HepG2 (cell line): ENCODE results near the gene DDX20. TPM values are rescaled to one million over a fixed set of nuclear protein-coding genes. Genes with fewer than 3 reads are reported as not detected.

Experiments used
- CENPX ChIP-seq: sonication (generic); formaldehyde crosslinking; IDR thresholded peaks from 2 replicates; pipeline ENCODE4 v1.9.0; 2021; ENCODE audit warnings: mild to moderate bottlenecking, missing genetic modification reagents, moderate library complexity
- GTF2F1 ChIP-seq: fragments of 150-350 bp; IDR thresholded peaks from 2 replicates; pipeline ENCODE4 v1.6.1; 2014; ENCODE audit warnings: low read length
- HDAC6 ChIP-seq: fragments of 200-600 bp; sonication (generic); IDR thresholded peaks from 2 replicates; pipeline ENCODE4 v1.7.0; 2017; ENCODE audit warnings: mild to moderate bottlenecking, antibody characterized with exemption, low read length, low read depth
- HNRNPLL ChIP-seq: fragments of 200-400 bp; formaldehyde crosslinking; IDR thresholded peaks from 2 replicates; pipeline ENCODE4 v1.6.1; 2017; ENCODE audit warnings: mild to moderate bottlenecking, low read depth, low read length; ENCODE audit not compliant: poor library complexity, severe bottlenecking
- MAFF ChIP-seq: IDR thresholded peaks from 2 replicates; pipeline ENCODE4 v1.6.1; 2011; ENCODE audit warnings: low read depth, low read length, improper control_type of control experiment
- NRL ChIP-seq: sonication (generic); formaldehyde crosslinking; IDR thresholded peaks from 2 replicates; pipeline ENCODE4 v1.5.0; 2020; ENCODE audit warnings: missing genetic modification reagents, mild to moderate bottlenecking, moderate library complexity, borderline replicate concordance
- PHB2 ChIP-seq: fragments of 450-650 bp; IDR thresholded peaks from 2 replicates; pipeline ENCODE4 v1.6.1; 2018; ENCODE audit not compliant: partially characterized antibody
- RXRA ChIP-seq: sonication (generic); formaldehyde crosslinking; IDR thresholded peaks from 2 replicates; pipeline ENCODE4 v1.5.1; 2020; ENCODE audit warnings: missing genetic modification reagents
- SAFB2 ChIP-seq: sonication (generic); formaldehyde crosslinking; IDR thresholded peaks from 2 replicates; pipeline ENCODE4 v1.5.1; 2020; ENCODE audit warnings: missing genetic modification reagents, low read depth, mild to moderate bottlenecking, borderline replicate concordance
- TBX2 ChIP-seq: sonication (generic); formaldehyde crosslinking; IDR thresholded peaks from 2 replicates; pipeline ENCODE4 v1.5.0; 2020; ENCODE audit warnings: missing genetic modification reagents, mild to moderate bottlenecking, borderline replicate concordance
- TOE1 ChIP-seq: sonication (generic); formaldehyde crosslinking; IDR thresholded peaks from 2 replicates; pipeline ENCODE4 v1.4.0; 2020; ENCODE audit warnings: mild to moderate bottlenecking, missing genetic modification reagents
- ZBTB20 ChIP-seq: sonication (generic); formaldehyde crosslinking; IDR thresholded peaks from 2 replicates; pipeline ENCODE4 v1.8.1; 2023; ENCODE audit warnings: missing genetic modification reagents, low read depth, mild to moderate bottlenecking, borderline replicate concordance
- ZNF569 ChIP-seq: sonication (generic); formaldehyde crosslinking; IDR thresholded peaks from 2 replicates; pipeline ENCODE4 v1.5.0; 2020; ENCODE audit warnings: mild to moderate bottlenecking, missing genetic modification reagents, moderate library complexity, borderline replicate concordance
- ZNF605 ChIP-seq: sonication (generic); formaldehyde crosslinking; IDR thresholded peaks from 2 replicates; pipeline ENCODE4 v1.8.0; 2022; ENCODE audit warnings: mild to moderate bottlenecking, missing genetic modification reagents
- ZNF709 ChIP-seq: sonication (generic); formaldehyde crosslinking; IDR thresholded peaks from 2 replicates; pipeline ENCODE4 v1.5.0; 2020; ENCODE audit warnings: mild to moderate bottlenecking, missing genetic modification reagents
- polyA plus RNA-seq, 8 experiments: library from polyadenylated mRNA; depleted of rRNA in 3 of 8; stranded (reverse) in 7 of 8; unstranded in 1 of 8; fragments of >200 nt; fragmentation: Illumina TruSeq in 4 of 8; extraction: Trizol in 4 of 8; gene quantifications; 2 replicates each; pipeline versions ENCODE4 v1.2.1 to v1.2.3, GENCODE V29; 2011 to 2016; ENCODE audit warnings: low read depth in 4 of 8, missing spikeins in 1 of 8, mixed read lengths in 1 of 8; ENCODE audit not compliant: insufficient read depth in 1 of 8
- total RNA-seq, 5 experiments: library from RNA; depleted of rRNA; stranded (reverse); fragments of >200 nt; fragmentation: Illumina TruSeq; extraction: Trizol; gene quantifications; 2 replicates each; pipeline ENCODE4 v1.2.3, GENCODE V29; 2016; ENCODE audit warnings: low read depth in 1 of 5
- TF ChIP-seq, protein P1 (sequence below): IDR thresholded peaks from 2 replicates; pipeline ENCODE4 v1.6.1; 2016; ENCODE audit warnings: mild to moderate bottlenecking
- TF ChIP-seq, protein P2 (sequence below): sonication (generic); formaldehyde crosslinking; IDR thresholded peaks from 2 replicates; pipeline ENCODE4 v1.8.1; 2022; ENCODE audit warnings: low read depth, mild to moderate bottlenecking, missing genetic modification reagents
- TF ChIP-seq, protein P3 (sequence below): IDR thresholded peaks from 2 replicates; pipeline ENCODE4 v1.6.1; 2018; ENCODE audit warnings: missing genetic modification reagents
- TF ChIP-seq, protein P4 (sequence below): IDR thresholded peaks from 2 replicates; pipeline ENCODE4 v1.6.1; 2018; ENCODE audit warnings: missing genetic modification reagents, mild to moderate bottlenecking, missing compliant biosample characterization

Gene DDX20
- total and polyA plus RNA-seq, 2 of the 13 experiments (the other 11 are each of a cell fraction or from before 2014, with no cell fraction given): 4.0 to 14.3 TPM

DNA sequence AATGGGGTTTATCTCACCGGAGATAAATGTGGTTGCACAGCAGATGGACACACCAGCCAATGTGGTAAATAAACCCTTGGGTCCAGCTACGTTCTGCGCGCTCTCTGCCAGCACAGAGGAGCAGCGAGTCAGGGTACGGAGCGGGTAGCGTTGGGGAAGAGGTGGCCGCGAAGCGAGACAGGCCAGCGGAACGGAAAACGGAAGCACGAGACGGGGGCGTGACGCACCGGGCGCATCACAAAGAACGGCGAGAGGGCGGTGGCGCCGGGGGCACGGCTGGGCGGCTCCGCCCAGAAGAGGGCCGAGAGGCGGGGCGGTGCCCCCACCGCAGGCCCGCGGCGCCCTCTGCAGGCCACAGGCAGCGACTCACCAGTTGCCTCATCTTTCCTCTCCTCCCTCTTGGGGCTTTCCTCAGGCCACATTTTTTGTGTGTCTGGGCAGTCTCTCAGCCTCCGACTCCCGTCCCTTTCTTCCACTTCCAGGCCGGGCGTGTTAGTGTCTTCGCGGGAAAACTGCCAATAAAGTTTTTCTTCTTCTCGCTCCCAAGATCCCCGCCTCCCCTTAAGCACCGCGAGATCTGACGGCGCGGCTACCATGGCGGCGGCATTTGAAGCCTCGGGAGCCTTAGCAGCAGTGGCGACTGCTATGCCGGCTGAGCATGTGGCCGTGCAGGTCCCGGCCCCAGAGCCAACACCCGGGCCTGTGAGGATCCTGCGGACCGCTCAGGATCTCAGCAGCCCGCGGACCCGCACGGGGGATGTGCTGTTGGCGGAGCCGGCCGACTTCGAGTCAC is at the start of gene DDX20 (continued):
- 0 out of 2 replicates have a peak, but pooled peaks have one; percentile 26 for TF ChIP-seq ZNF709
- no peak for TF ChIP-seq SAFB2 (CRISPR knock-in tag)
- peak; percentile 43; the same call in 1 of the 2 replicates for TF ChIP-seq ZNF605 (CRISPR knock-in tag)
- TF ChIP-seq GTF2F1: peak; percentile 81
- TF ChIP-seq, protein P1, sequence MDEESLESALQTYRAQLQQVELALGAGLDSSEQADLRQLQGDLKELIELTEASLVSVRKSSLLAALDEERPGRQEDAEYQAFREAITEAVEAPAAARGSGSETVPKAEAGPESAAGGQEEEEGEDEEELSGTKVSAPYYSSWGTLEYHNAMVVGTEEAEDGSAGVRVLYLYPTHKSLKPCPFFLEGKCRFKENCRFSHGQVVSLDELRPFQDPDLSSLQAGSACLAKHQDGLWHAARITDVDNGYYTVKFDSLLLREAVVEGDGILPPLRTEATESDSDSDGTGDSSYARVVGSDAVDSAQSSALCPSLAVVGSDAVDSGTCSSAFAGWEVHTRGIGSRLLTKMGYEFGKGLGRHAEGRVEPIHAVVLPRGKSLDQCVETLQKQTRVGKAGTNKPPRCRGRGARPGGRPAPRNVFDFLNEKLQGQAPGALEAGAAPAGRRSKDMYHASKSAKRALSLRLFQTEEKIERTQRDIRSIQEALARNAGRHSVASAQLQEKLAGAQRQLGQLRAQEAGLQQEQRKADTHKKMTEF (CRISPR knock-in tag): peak; percentile 95
- TF ChIP-seq, protein P2, sequence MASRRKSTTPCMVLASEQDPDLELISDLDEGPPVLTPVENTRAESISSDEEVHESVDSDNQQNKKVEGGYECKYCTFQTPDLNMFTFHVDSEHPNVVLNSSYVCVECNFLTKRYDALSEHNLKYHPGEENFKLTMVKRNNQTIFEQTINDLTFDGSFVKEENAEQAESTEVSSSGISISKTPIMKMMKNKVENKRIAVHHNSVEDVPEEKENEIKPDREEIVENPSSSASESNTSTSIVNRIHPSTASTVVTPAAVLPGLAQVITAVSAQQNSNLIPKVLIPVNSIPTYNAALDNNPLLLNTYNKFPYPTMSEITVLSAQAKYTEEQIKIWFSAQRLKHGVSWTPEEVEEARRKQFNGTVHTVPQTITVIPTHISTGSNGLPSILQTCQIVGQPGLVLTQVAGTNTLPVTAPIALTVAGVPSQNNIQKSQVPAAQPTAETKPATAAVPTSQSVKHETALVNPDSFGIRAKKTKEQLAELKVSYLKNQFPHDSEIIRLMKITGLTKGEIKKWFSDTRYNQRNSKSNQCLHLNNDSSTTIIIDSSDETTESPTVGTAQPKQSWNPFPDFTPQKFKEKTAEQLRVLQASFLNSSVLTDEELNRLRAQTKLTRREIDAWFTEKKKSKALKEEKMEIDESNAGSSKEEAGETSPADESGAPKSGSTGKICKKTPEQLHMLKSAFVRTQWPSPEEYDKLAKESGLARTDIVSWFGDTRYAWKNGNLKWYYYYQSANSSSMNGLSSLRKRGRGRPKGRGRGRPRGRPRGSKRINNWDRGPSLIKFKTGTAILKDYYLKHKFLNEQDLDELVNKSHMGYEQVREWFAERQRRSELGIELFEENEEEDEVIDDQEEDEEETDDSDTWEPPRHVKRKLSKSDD (CRISPR knock-in tag): peak; percentile 75
- TF ChIP-seq MAFF: no peak
- TF ChIP-seq ZBTB20 (CRISPR knock-in tag): peak; percentile 39; the same call in 1 of the 2 replicates
- peak; percentile 68 for TF ChIP-seq HNRNPLL
- TF ChIP-seq HDAC6: no peak
- TF ChIP-seq, protein P3, sequence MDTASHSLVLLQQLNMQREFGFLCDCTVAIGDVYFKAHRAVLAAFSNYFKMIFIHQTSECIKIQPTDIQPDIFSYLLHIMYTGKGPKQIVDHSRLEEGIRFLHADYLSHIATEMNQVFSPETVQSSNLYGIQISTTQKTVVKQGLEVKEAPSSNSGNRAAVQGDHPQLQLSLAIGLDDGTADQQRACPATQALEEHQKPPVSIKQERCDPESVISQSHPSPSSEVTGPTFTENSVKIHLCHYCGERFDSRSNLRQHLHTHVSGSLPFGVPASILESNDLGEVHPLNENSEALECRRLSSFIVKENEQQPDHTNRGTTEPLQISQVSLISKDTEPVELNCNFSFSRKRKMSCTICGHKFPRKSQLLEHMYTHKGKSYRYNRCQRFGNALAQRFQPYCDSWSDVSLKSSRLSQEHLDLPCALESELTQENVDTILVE: peak; percentile 74; the same call in 1 of the 2 replicates
- peak; percentile 66 for TF ChIP-seq RXRA
- TF ChIP-seq CENPX (CRISPR knock-in tag): no peak
- peak; percentile 90 for TF ChIP-seq TBX2
- 0 out of 2 replicates have a peak, but pooled peaks have one; percentile 66 for TF ChIP-seq TOE1 (CRISPR knock-in tag)
- TF ChIP-seq NRL: peak; percentile 62; the same call in 1 of the 2 replicates
- no peak for TF ChIP-seq PHB2
- TF ChIP-seq, protein P4, sequence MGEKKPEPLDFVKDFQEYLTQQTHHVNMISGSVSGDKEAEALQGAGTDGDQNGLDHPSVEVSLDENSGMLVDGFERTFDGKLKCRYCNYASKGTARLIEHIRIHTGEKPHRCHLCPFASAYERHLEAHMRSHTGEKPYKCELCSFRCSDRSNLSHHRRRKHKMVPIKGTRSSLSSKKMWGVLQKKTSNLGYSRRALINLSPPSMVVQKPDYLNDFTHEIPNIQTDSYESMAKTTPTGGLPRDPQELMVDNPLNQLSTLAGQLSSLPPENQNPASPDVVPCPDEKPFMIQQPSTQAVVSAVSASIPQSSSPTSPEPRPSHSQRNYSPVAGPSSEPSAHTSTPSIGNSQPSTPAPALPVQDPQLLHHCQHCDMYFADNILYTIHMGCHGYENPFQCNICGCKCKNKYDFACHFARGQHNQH (CRISPR knock-in tag): peak; percentile 78
- no peak for TF ChIP-seq ZNF569 (CRISPR knock-in tag)
